CD8-positive, alpha-beta memory T cell (primary cell): Measurements from ENCODE around the gene IDH3B. TPM values are rescaled to one million over a fixed set of nuclear protein-coding genes. Genes with fewer than 3 reads are reported as not detected.

Experiments
- CTCF ChIA-PET: fragments of 350-600 bp; sonication (Branson Sonifier 250); formaldehyde crosslinking; loops from one replicate; lab custom pipeline; 2021; ENCODE audit warnings: antibody characterized with exemption; lab: Charles Lee
- POLR2A ChIA-PET: fragments of 350-600 bp; sonication (Branson Sonifier 250); formaldehyde crosslinking; loops from one replicate; lab custom pipeline; 2021; ENCODE audit warnings: antibody characterized with exemption; lab: Charles Lee
- DNase-seq, 5 donors: peaks; one replicate each; pipeline versions ENCODE4 v3.0.0 to v3.0.0-alpha.2; 2020 to 2022; ENCODE audit warnings: mixed read lengths in 1 of 5
- H3K27ac ChIP-seq: one replicate; pipeline ENCODE4 v1.7.0; 2013; ENCODE audit warnings: low read depth, mild to moderate bottlenecking, low read length, moderate library complexity
- H3K27me3 ChIP-seq: 2 replicates; pipeline ENCODE4 v1.7.0; 2013; ENCODE audit warnings: low read length, mild to moderate bottlenecking; ENCODE audit not compliant: insufficient read depth, poor library complexity, severe bottlenecking
- H3K36me3 ChIP-seq: 2 replicates; pipeline ENCODE4 v1.7.0; 2013; ENCODE audit warnings: mild to moderate bottlenecking, low read length, moderate library complexity; ENCODE audit not compliant: insufficient read depth
- H3K4me1 ChIP-seq: 2 replicates; pipeline ENCODE4 v1.7.0; 2013; ENCODE audit warnings: mild to moderate bottlenecking, low read length, moderate library complexity; ENCODE audit not compliant: insufficient read depth
- H3K4me3 ChIP-seq: 2 replicates; pipeline ENCODE4 v1.7.0; 2013; ENCODE audit warnings: mild to moderate bottlenecking, low read length
- H3K9me3 ChIP-seq: 2 replicates; pipeline ENCODE4 v1.7.0; 2013; ENCODE audit warnings: mild to moderate bottlenecking, low read length
- H3K27ac Mint-ChIP-seq, 8 donors: one replicate each; pipeline ENCODE4 v1.8.0; 2020 to 2021; ENCODE audit warnings: mixed read lengths in 8 of 8, mild to moderate bottlenecking in 6 of 8, inconsistent platforms in 3 of 8, moderate library complexity in 3 of 8
- H3K27me3 Mint-ChIP-seq, 2 donors: one replicate each; pipeline ENCODE4 v1.8.0; 2020 to 2021; ENCODE audit warnings: mixed read lengths in 2 of 2, mild to moderate bottlenecking in 1 of 2, moderate library complexity in 1 of 2
- H3K36me3 Mint-ChIP-seq, 3 donors: one replicate each; pipeline ENCODE4 v1.8.0; 2020 to 2021; ENCODE audit warnings: mixed read lengths in 3 of 3, inconsistent platforms in 1 of 3, mild to moderate bottlenecking in 1 of 3
- H3K4me1 Mint-ChIP-seq, 3 donors: one replicate each; pipeline ENCODE4 v1.8.0; 2020 to 2021; ENCODE audit warnings: mixed read lengths in 3 of 3, inconsistent platforms in 1 of 3, mild to moderate bottlenecking in 1 of 3
- H3K4me3 Mint-ChIP-seq, 7 donors: one replicate each; pipeline ENCODE4 v1.8.0; 2020 to 2021; ENCODE audit warnings: mixed read lengths in 7 of 7, mild to moderate bottlenecking in 6 of 7, moderate library complexity in 4 of 7, inconsistent platforms in 2 of 7
- H3K9me3 Mint-ChIP-seq, 5 donors: one replicate each; pipeline ENCODE4 v1.8.0; 2020 to 2022; ENCODE audit warnings: mixed read lengths in 5 of 5, mild to moderate bottlenecking in 3 of 5, moderate library complexity in 2 of 5, inconsistent platforms in 1 of 5
- polyA plus RNA-seq: library from polyadenylated mRNA; unstranded; fragments of 300-500 nt; fragmentation: Illumina TruSeq; gene quantifications from one replicate; pipeline ENCODE4 v1.2.3, GENCODE V29; 2021
- total RNA-seq, 2 experiments: library from RNA; stranded (reverse); gene quantifications; one replicate each; pipeline ENCODE4 v1.2.3, GENCODE V29; 2021

Gene IDH3B
- total and polyA plus RNA-seq, 3 experiments from 2014 or later: 107 to 145 (median 138) TPM

GRCh38 chr20:2640260-2640659 lies 23.8 kb downstream of the IDH3B start:
- Mint-ChIP-seq H3K4me3 (no peak overlapping the region), H3K27me3 (no peaks in the 10 kb centered on the region), H3K4me1 (peaks cover 18 to 22% (median 19%) of the 10 kb centered on the region in 3 donors), H3K36me3 (peaks cover 4 to 7% (median 6%) of the 10 kb centered on the region in 3 donors), H3K9me3 (no peaks in the 10 kb centered on the region), H3K27ac (no peak overlapping the region)
- DNase-seq: no peak
- ChIA-PET CTCF (interaction anchor here (1.1 kb wide), 1 partner anchor 413 kb away, joined by 3 read pairs; no protein-coding TSS in a partner anchor), POLR2A (no interaction called here)
- Histone ChIP-seq H3K36me3 (no peaks in the 10 kb centered on the region), H3K27me3 (no peaks in the 10 kb centered on the region), H3K4me1 (peaks cover 15% of the 10 kb centered on the region), H3K4me3 (no peak overlapping the region), H3K27ac (no peak overlapping the region), H3K9me3 (no peaks in the 10 kb centered on the region)

GRCh38 chr20:2637246-2637645 lies 26.8 kb downstream of the IDH3B start:
- H3K27ac ChIP-seq: no peak overlapping the region
- Mint-ChIP-seq H3K9me3 (peaks cover 0 to 1% (median 0%) of the 10 kb centered on the region in 5 donors), H3K36me3 (peaks cover 0 to 4% (median 3%) of the 10 kb centered on the region in 3 donors), H3K4me3 (peak overlapping the region in 6 of 7 donors; percentile 50 to 78 (median 75)), H3K4me1 (peaks cover 18 to 22% (median 19%) of the 10 kb centered on the region in 3 donors), H3K27me3 (peaks cover 4 to 18% of the 10 kb centered on the region in 2 donors), H3K27ac (peak overlapping the region in 7 of 8 donors; percentile 3 to 84 (median 50))
- no peaks in the 10 kb centered on the region for H3K9me3 ChIP-seq
- H3K4me1 ChIP-seq: peaks cover 15% of the 10 kb centered on the region
- H3K4me3 ChIP-seq: no peak overlapping the region
- H3K27me3 ChIP-seq: no peaks in the 10 kb centered on the region
- ChIA-PET POLR2A (interaction anchor here (0.6 to 1.2 kb wide), 4 partner anchors 15 to 167 kb away, joined by 3 to 5 read pairs (median 4); partner anchors contain the start of gene NOP56), CTCF (interaction anchor here (0.8 to 1.6 kb wide), 4 partner anchors 10 to 115 kb away, joined by 3 to 7 read pairs (median 4); no protein-coding TSS in a partner anchor)
- H3K36me3 ChIP-seq: no peaks in the 10 kb centered on the region
- peak in 1 of 5 donors; percentile 39 for DNase-seq

DNA sequence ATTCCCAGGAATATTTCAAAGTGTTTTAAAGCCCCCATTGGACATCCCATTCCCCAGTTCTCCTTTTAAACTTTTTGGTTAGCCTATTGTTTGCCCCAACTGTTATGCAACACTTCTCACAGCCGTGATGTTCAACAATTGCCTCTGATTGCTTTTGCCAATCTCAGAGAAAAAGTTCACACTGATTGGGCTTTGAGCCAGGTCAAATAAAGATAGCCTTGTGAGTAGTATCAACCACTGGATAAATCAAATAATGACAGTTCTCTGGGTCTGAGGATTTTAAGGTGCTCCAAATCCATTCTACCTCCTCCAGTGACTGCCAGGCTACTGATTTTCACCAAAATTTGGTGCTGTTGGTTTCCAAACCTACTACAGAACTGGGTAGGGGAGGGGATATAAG lies 30.6 kb downstream of the IDH3B start:
- Mint-ChIP-seq H3K9me3 (peaks cover 11 to 21% (median 16%) of the 10 kb centered on the region in 5 donors), H3K27me3 (peaks cover 11 to 43% of the 10 kb centered on the region in 2 donors), H3K4me3 (no peak overlapping the region), H3K27ac (no peak overlapping the region), H3K36me3 (peaks cover 0 to 13% (median 0%) of the 10 kb centered on the region in 3 donors), H3K4me1 (peaks cover 18 to 22% (median 19%) of the 10 kb centered on the region in 3 donors)
- POLR2A ChIA-PET: no interaction called here
- no peaks in the 10 kb centered on the region for H3K36me3 ChIP-seq
- DNase-seq: no peak
- H3K9me3 ChIP-seq: no peaks in the 10 kb centered on the region
- no peak overlapping the region for H3K4me3 ChIP-seq
- H3K27me3 ChIP-seq: no peaks in the 10 kb centered on the region
- CTCF ChIA-PET: no interaction called here
- H3K27ac ChIP-seq: no peak overlapping the region
- H3K4me1 ChIP-seq: peaks cover 15% of the 10 kb centered on the region

- no peak overlapping the region for H3K27ac ChIP-seq
- Mint-ChIP-seq H3K4me3 (no peak overlapping the region), H3K4me1 (peaks cover under 1 to 7% (median 2%) of the 10 kb centered on the region in 3 donors), H3K36me3 (peaks cover 0 to 19% (median 4%) of the 10 kb centered on the region in 3 donors), H3K27me3 (peaks cover 16 to 43% of the 10 kb centered on the region in 2 donors), H3K9me3 (peaks cover 16 to 21% (median 20%) of the 10 kb centered on the region in 5 donors), H3K27ac (no peak overlapping the region)
- CTCF ChIA-PET: no interaction called here
- no peaks in the 10 kb centered on the region for H3K4me1 ChIP-seq
- no peaks in the 10 kb centered on the region for H3K9me3 ChIP-seq
- DNase-seq: no peak
- H3K36me3 ChIP-seq: no peaks in the 10 kb centered on the region
- no peak overlapping the region for H3K4me3 ChIP-seq
- POLR2A ChIA-PET: no interaction called here
- H3K27me3 ChIP-seq: no peaks in the 10 kb centered on the region
Measured at GRCh38 chr20:2631228-2631627, 32.8 kb downstream of the IDH3B start.

GRCh38 chr20:2626853-2627541 lies 37.0 kb downstream of the IDH3B start:
- no peak overlapping the region for H3K27ac ChIP-seq
- no peaks in the 10 kb centered on the region for H3K36me3 ChIP-seq
- no peak overlapping the region for H3K4me3 ChIP-seq
- no peaks in the 10 kb centered on the region for H3K9me3 ChIP-seq
- no peaks in the 10 kb centered on the region for H3K4me1 ChIP-seq
- Mint-ChIP-seq H3K4me3 (peak overlapping the region in 1 of 7 donors; percentile 44), H3K4me1 (no peaks in the 10 kb centered on the region), H3K9me3 (peaks cover 15 to 24% (median 21%) of the 10 kb centered on the region in 5 donors), H3K36me3 (peaks cover 0 to 22% (median 4%) of the 10 kb centered on the region in 3 donors), H3K27ac (peak overlapping the region in 1 of 8 donors; percentile 65), H3K27me3 (peaks cover 17 to 28% of the 10 kb centered on the region in 2 donors)
- CTCF ChIA-PET: no interaction called here
- POLR2A ChIA-PET: no interaction called here
- no peak for DNase-seq
- no peaks in the 10 kb centered on the region for H3K27me3 ChIP-seq

- ChIA-PET CTCF (no interaction called here), POLR2A (no interaction called here)
- Histone ChIP-seq H3K27ac (no peak overlapping the region), H3K9me3 (no peaks in the 10 kb centered on the region), H3K4me1 (no peaks in the 10 kb centered on the region), H3K4me3 (no peak overlapping the region), H3K36me3 (no peaks in the 10 kb centered on the region), H3K27me3 (no peaks in the 10 kb centered on the region)
- H3K9me3 Mint-ChIP-seq: peaks cover 3 to 7% (median 6%) of the 10 kb centered on the region in 5 donors
- no peak overlapping the region for H3K27ac Mint-ChIP-seq
- H3K27me3 Mint-ChIP-seq: peaks cover 13 to 26% of the 10 kb centered on the region in 2 donors
- no peaks in the 10 kb centered on the region for H3K4me1 Mint-ChIP-seq
- no peak overlapping the region for H3K4me3 Mint-ChIP-seq
- DNase-seq: no peak
- peaks cover 0 to 12% (median 4%) of the 10 kb centered on the region in 3 donors for H3K36me3 Mint-ChIP-seq
Measured at GRCh38 chr20:2625062-2625461, 39.0 kb downstream of the IDH3B start.

DNA sequence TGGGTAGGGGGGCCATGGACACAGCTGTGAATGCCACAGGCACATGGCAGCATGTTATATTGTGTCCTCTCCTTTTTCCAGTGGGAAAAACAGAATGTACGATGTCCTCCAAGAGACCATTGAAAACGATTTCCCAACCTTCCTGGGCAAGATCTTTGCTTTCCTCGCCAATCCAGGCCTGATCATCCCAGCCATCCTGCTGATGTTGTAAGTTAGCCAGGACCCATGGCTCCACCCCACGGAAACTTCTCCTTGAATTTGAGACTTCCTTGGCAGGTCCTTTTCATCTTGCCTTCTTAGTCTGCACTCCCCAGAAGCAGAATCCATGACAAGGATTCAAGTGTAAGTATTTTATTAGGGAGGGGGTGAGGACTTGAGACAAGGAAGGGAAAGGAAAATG lies 39.8 kb downstream of the IDH3B start:
- Histone ChIP-seq H3K27ac (no peak overlapping the region), H3K4me1 (no peaks in the 10 kb centered on the region), H3K27me3 (no peaks in the 10 kb centered on the region), H3K4me3 (no peak overlapping the region), H3K9me3 (no peaks in the 10 kb centered on the region), H3K36me3 (no peaks in the 10 kb centered on the region)
- POLR2A ChIA-PET: no interaction called here
- no peak overlapping the region for H3K27ac Mint-ChIP-seq
- H3K27me3 Mint-ChIP-seq: peaks cover 17 to 24% of the 10 kb centered on the region in 2 donors
- no peak for DNase-seq
- CTCF ChIA-PET: no interaction called here
- H3K4me3 Mint-ChIP-seq: no peak overlapping the region
- peaks cover 0 to 12% (median 6%) of the 10 kb centered on the region in 5 donors for H3K9me3 Mint-ChIP-seq
- H3K36me3 Mint-ChIP-seq: peaks cover 0 to 8% (median 4%) of the 10 kb centered on the region in 3 donors
- H3K4me1 Mint-ChIP-seq: no peaks in the 10 kb centered on the region

DNA sequence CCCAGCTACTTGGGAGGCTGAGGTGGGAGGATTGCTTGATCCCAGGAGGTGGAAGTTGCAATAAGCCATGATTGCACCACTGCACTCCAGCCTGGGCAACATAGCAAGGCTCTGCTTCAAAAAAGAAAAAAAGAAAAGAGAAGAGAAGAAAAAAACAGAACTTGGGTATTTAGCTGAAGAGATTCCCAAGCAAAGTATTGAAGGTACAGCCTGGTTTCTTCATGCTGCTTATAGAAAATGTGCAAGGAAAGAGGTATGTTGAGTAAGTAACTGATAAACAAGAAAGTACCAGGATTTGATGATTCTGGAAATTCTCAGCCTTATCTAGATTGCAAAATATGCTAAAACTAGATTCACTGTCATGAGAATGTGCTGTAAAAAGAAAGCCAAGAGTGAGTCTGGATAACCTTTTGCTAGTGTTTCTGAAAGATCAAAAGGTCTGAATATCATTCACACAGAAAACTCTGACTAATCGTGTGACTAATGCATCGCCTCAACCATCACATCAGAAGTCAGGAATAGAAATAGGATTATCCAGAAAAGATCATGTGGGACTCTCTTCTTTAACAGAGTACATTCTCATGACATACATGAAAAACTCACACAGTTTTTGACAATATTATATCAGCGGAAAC lies 43.9 kb downstream of the IDH3B start:
- Mint-ChIP-seq H3K4me3 (no peak overlapping the region), H3K27ac (no peak overlapping the region), H3K4me1 (no peaks in the 10 kb centered on the region), H3K27me3 (peaks cover 14 to 44% of the 10 kb centered on the region in 2 donors), H3K36me3 (peaks cover 0 to 3% (median 0%) of the 10 kb centered on the region in 3 donors), H3K9me3 (peaks cover 0 to 6% (median 0%) of the 10 kb centered on the region in 5 donors)
- H3K36me3 ChIP-seq: no peaks in the 10 kb centered on the region
- CTCF ChIA-PET: no interaction called here
- no peaks in the 10 kb centered on the region for H3K4me1 ChIP-seq
- no peak overlapping the region for H3K4me3 ChIP-seq
- H3K9me3 ChIP-seq: no peaks in the 10 kb centered on the region
- no peak overlapping the region for H3K27ac ChIP-seq
- H3K27me3 ChIP-seq: no peaks in the 10 kb centered on the region
- POLR2A ChIA-PET: no interaction called here
- DNase-seq: no peak
